ENCODE measurements around the gene MAP7D2. TPM values are rescaled to one million over a fixed set of nuclear protein-coding genes. Genes with fewer than 3 reads are reported as not detected.

MAP7D2 gene
- total RNA-seq, 1 experiment from 2014 or later: 1.9 TPM

- Histone ChIP-seq H3K79me2 (ENCODE audit: insufficient read depth, low read length) (no peaks in the 10 kb centered on the region), H4K20me1 (ENCODE audit: control insufficient read depth, insufficient read depth, insufficient read length) (no peaks in the 10 kb centered on the region), H2BK5ac (ENCODE audit: insufficient read length, low read length) (no peak overlapping the region), H3K27ac (ENCODE audit: insufficient read length, low read depth, low read length) (no peak overlapping the region), H2BK20ac (ENCODE audit: low read depth, low read length, poor library complexity, severe bottlenecking) (no peak overlapping the region), H4K8ac (replicated peaks; ENCODE audit: insufficient read length, low read depth, low read length) (no peak overlapping the region), H3K56ac (ENCODE audit: insufficient read length, low read depth, low read length) (no peak overlapping the region), H4K91ac (ENCODE audit: insufficient read length, low read depth, low read length) (no peak overlapping the region), H3K4me2 (ENCODE audit: insufficient read depth, insufficient read length, low read length) (no peak overlapping the region), H3K9ac (ENCODE audit: extremely low read depth, insufficient read length, low read length) (no peak overlapping the region), H3K23ac (ENCODE audit: insufficient read length, low read depth, low read length) (no peak overlapping the region), H3K79me1 (ENCODE audit: insufficient read depth, low read depth, low read length, poor library complexity, severe bottlenecking) (no peaks in the 10 kb centered on the region), H3K27me3 (ENCODE audit: insufficient read depth, low read length) (no peaks in the 10 kb centered on the region), H2BK120ac (ENCODE audit: low read depth, low read length, poor library complexity, severe bottlenecking) (no peak overlapping the region), H3K23me2 (ENCODE audit: insufficient read length, low read depth, low read length, poor library complexity, severe bottlenecking) (no peaks in the 10 kb centered on the region), H3K18ac (ENCODE audit: insufficient read length, low read depth, low read length) (no peak overlapping the region), H2AFZ (ENCODE audit: low read length) (no peak overlapping the region), H3K4me1 (ENCODE audit: insufficient read depth, low read length) (no peaks in the 10 kb centered on the region), H3K14ac (ENCODE audit: insufficient read depth, low read length) (no peak overlapping the region), H3T11ph (ENCODE audit: low read length) (no peak overlapping the region), H2AK5ac (ENCODE audit: insufficient read length, low read length) (no peak overlapping the region), H3K4ac (ENCODE audit: low read depth, low read length) (no peak overlapping the region), H2BK12ac (ENCODE audit: insufficient read length, low read depth, low read length) (no peak overlapping the region), H2BK15ac (ENCODE audit: low read depth, low read length) (no peak overlapping the region), H3K9me3 (ENCODE audit: control insufficient read depth, low read depth, low read length) (peaks cover 6% of the 10 kb centered on the region), H4K5ac (ENCODE audit: insufficient read length, low read depth, low read length) (no peak overlapping the region)
- Mint-ChIP-seq H3K9me3 (peaks cover 63 to 70% of the 10 kb centered on the region in 2 experiments), H3K4me1 (no peaks in the 10 kb centered on the region), H3K36me3 (ENCODE audit: insufficient read depth in 1 of 3, low read depth in 3 of 3) (peaks cover 0 to 4% (median 1%) of the 10 kb centered on the region in 3 experiments; a peak in 3 of 7 replicates), H3K27ac (no peak overlapping the region), H3K27me3 (ENCODE audit: low read depth) (no peaks in the 10 kb centered on the region), H3K4me3 (no peak overlapping the region)
- no peak for TF ChIP-seq CTCF (conservative IDR thresholded peaks at IDR 0.05)
- no CpG with 5 or more reads among the region's 3 CpGs for WGBS (ENCODE audit: extremely low coverage, insufficient read length, low lambda C conversion rate)
- no peak for DNase-seq
Observed at GRCh38 chrX:20091499-20091898, 25.2 kb downstream of the MAP7D2 start.
